SK-N-SH (cell line): ENCODE data around the gene ZNF311. TPM values are rescaled to one million over a fixed set of nuclear protein-coding genes. Genes with fewer than 3 reads are reported as not detected.
"Not testable (repeated sequence)": the region's sequence is repeated elsewhere in the genome, so short reads cannot be mapped to it uniquely, and the experiment has no call there.

Experiments
- CTCF ChIA-PET: fragments of 300-600, 350-600 bp; formaldehyde crosslinking; extraction: SDS; loops from one replicate; lab custom pipeline; 2021; lab: Yijun Ruan, JAX
- POLR2A ChIA-PET: fragments of 350-600 bp; sonication (Branson Sonifier 250); formaldehyde crosslinking; extraction: SDS; loops from one replicate; lab custom pipeline; 2020; ENCODE audit warnings: antibody characterized with exemption, inconsistent platforms; lab: Yijun Ruan, JAX
- DNase-seq: peaks from one replicate; pipeline ENCODE4 v3.0.0; 2012
- H2AFZ ChIP-seq: fragments of 200-600 bp; sonication (generic); 2 replicates; pipeline ENCODE4 v1.8.1; 2016; ENCODE audit warnings: antibody characterized with exemption, mild to moderate bottlenecking, low read depth
- H3F3A ChIP-seq: fragments of 200-600 bp; sonication (generic); replicated peaks from 2 replicates; pipeline ENCODE3; 2016; ENCODE audit warnings: antibody characterized with exemption, mild to moderate bottlenecking; ENCODE audit not compliant: insufficient read depth
- H3K27ac ChIP-seq, 2 experiments: fragments of 200-500 bp in 1 of 2; fragments of 200-600 bp in 1 of 2; sonication (Bioruptor generic) in 1 of 2; sonication (generic), shearing (Covaris generic) in 1 of 2; 2 replicates each; pipeline versions ENCODE4 v1.5.1 to v1.6.1; 2014 to 2016; ENCODE audit warnings: low read depth in 2 of 2, inconsistent platforms in 1 of 2, low read length in 1 of 2, mild to moderate bottlenecking in 1 of 2, mixed read lengths in 1 of 2
- H3K27me3 ChIP-seq: fragments of 200-600 bp; sonication (generic), shearing (Covaris generic); 2 replicates; pipeline ENCODE4 v1.6.1; 2016; ENCODE audit warnings: mixed run types; ENCODE audit not compliant: insufficient read depth
- H3K36me3 ChIP-seq, 2 experiments: fragments of 200-500 bp in 1 of 2; fragments of 200-600 bp in 1 of 2; sonication (Bioruptor generic) in 1 of 2; sonication (generic) in 1 of 2; replicated peaks in 1 of 2; 2 replicates each; pipeline versions ENCODE3 to v1.5.1; 2014 to 2016; ENCODE audit warnings: low read length in 1 of 2, mild to moderate bottlenecking in 1 of 2; ENCODE audit not compliant: insufficient read depth in 2 of 2, control insufficient read depth in 1 of 2
- H3K4me1 ChIP-seq, 2 experiments: fragments of 200-500 bp in 1 of 2; fragments of 200-600 bp in 1 of 2; sonication (Bioruptor generic) in 1 of 2; sonication (generic), shearing (Covaris generic) in 1 of 2; 2 replicates each; pipeline versions ENCODE4 v1.5.1 to v1.6.1; 2014 to 2016; ENCODE audit warnings: low read depth in 1 of 2, low read length in 1 of 2, mixed run types in 1 of 2; ENCODE audit not compliant: insufficient read depth in 2 of 2, control insufficient read depth in 1 of 2
- H3K4me2 ChIP-seq: fragments of 200-600 bp; sonication (generic), shearing (Covaris generic); 2 replicates; pipeline ENCODE4 v1.6.1; 2017; ENCODE audit warnings: mixed run types
- H3K4me3 ChIP-seq, 2 experiments: fragments of 200-500 bp in 1 of 2; fragments of 200-600 bp in 1 of 2; sonication (Bioruptor generic) in 1 of 2; sonication (generic), shearing (Covaris generic) in 1 of 2; 2 replicates each; pipeline versions ENCODE4 v1.5.1 to v1.8.1; 2014 to 2016; ENCODE audit warnings: low read depth in 2 of 2, inconsistent platforms in 1 of 2, low read length in 1 of 2, mild to moderate bottlenecking in 1 of 2, mixed read lengths in 1 of 2, moderate library complexity in 1 of 2
- H3K79me2 ChIP-seq: fragments of 200-600 bp; sonication (generic); 2 replicates; pipeline ENCODE4 v1.8.1; 2017; ENCODE audit warnings: mild to moderate bottlenecking; ENCODE audit not compliant: insufficient read depth
- H3K9ac ChIP-seq: fragments of 200-600 bp; sonication (generic); 2 replicates; pipeline ENCODE4 v1.6.1; 2017; ENCODE audit warnings: mixed run types
- H3K9me2 ChIP-seq: fragments of 200-600 bp; sonication (generic); 2 replicates; pipeline ENCODE4 v1.6.1; 2017; ENCODE audit warnings: mixed run types
- H3K9me3 ChIP-seq: fragments of 200-600 bp; sonication (generic); 2 replicates; pipeline ENCODE4 v1.6.1; 2017; ENCODE audit warnings: mixed run types, mild to moderate bottlenecking, moderate library complexity
- H4K20me1 ChIP-seq: fragments of 200-600 bp; sonication (generic); 2 replicates; pipeline ENCODE4 v1.6.1; 2017; ENCODE audit warnings: mild to moderate bottlenecking, mixed run types; ENCODE audit not compliant: insufficient read depth
- CHD2 ChIP-seq: fragments of 150-350 bp; IDR thresholded peaks from 2 replicates; pipeline ENCODE4 v1.6.1; 2018; ENCODE audit warnings: low read length; ENCODE audit not compliant: partially characterized antibody
- CTCF ChIP-seq: fragments of 200-600 bp; sonication (generic); IDR thresholded peaks from 2 replicates; pipeline ENCODE4 v1.6.1; 2017; ENCODE audit warnings: antibody characterized with exemption, mild to moderate bottlenecking, moderate library complexity
- FOXM1 ChIP-seq: IDR thresholded peaks from 2 replicates; pipeline ENCODE4 v1.4.0; 2012; ENCODE audit warnings: low read depth, mild to moderate bottlenecking
- IRF3 ChIP-seq: fragments of 150-350 bp; IDR thresholded peaks from 2 replicates; pipeline ENCODE4 v1.6.1; 2016; ENCODE audit warnings: mild to moderate bottlenecking, low read depth, low read length
- MEF2A ChIP-seq: IDR thresholded peaks from 2 replicates; pipeline ENCODE4 v1.4.0; 2012; ENCODE audit warnings: low read depth, borderline replicate concordance
- MXI1 ChIP-seq: IDR thresholded peaks from 2 replicates; pipeline ENCODE4 v1.6.1; 2012; ENCODE audit warnings: mild to moderate bottlenecking, low read depth, low read length, improper control_type of control experiment
- PBX3 ChIP-seq: IDR thresholded peaks from 2 replicates; pipeline ENCODE4; 2012
- RCOR1 ChIP-seq: fragments of 150-350 bp; IDR thresholded peaks from 2 replicates; pipeline ENCODE4 v1.6.1; 2017; ENCODE audit warnings: antibody characterized with exemption, low read length
- RFX5 ChIP-seq: IDR thresholded peaks from 2 replicates; pipeline ENCODE4 v1.6.1; 2012; ENCODE audit warnings: mild to moderate bottlenecking, improper control_type of control experiment, low read length
- SIN3A ChIP-seq: IDR thresholded peaks from 2 replicates; pipeline ENCODE4 v1.6.1; 2012; ENCODE audit warnings: low read depth, mild to moderate bottlenecking, low read length, moderate library complexity, borderline replicate concordance
- TCF12 ChIP-seq: IDR thresholded peaks from 2 replicates; pipeline ENCODE4 v1.4.0; 2012
- YY1 ChIP-seq: IDR thresholded peaks from 2 replicates; pipeline ENCODE4 v1.4.0; 2012; ENCODE audit warnings: low read depth, mild to moderate bottlenecking
- WGBS: methylation state at CpG from one replicate; pipeline ENCODE4 v1.1.6; 2017; ENCODE audit warnings: low lambda C conversion rate; 5-methylcytosine and 5-hydroxymethylcytosine counted together
- polyA plus RNA-seq, 3 experiments: library from polyadenylated mRNA; depleted of rRNA; stranded (reverse); fragments of >200 nt; gene quantifications; 2 replicates each; pipeline ENCODE4 v1.2.3, GENCODE V29; 2012

Gene ZNF311
- polyA plus RNA-seq, 1 of the 3 experiments (the other 2 are of a cell fraction): 0.16 TPM

- Histone ChIP-seq H3K36me3 (no peaks in the 10 kb centered on the region), H3K4me3 (no peak overlapping the region), H3F3A (no peaks in the 10 kb centered on the region), H4K20me1 (no peaks in the 10 kb centered on the region), H3K9me2 (no peaks in the 10 kb centered on the region), H3K4me1 (no peaks in the 10 kb centered on the region), H2AFZ (no peak overlapping the region), H3K4me2 (no peak overlapping the region), H3K27ac (no peak overlapping the region), H3K27me3 (no peaks in the 10 kb centered on the region), H3K9me3 (no peaks in the 10 kb centered on the region), H3K79me2 (no peaks in the 10 kb centered on the region)
- ChIA-PET POLR2A (no interaction called here), CTCF (no interaction called here)
- WGBS: 92% methylated on average over 1 of the region's 1 CpG
- no peak for DNase-seq
- TF ChIP-seq CTCF (no peak), YY1 (no peak), RFX5 (no peak), SIN3A (no peak), CHD2 (no peak), MEF2A (no peak), PBX3 (no peak), RCOR1 (no peak), IRF3 (no peak), FOXM1 (no peak), TCF12 (no peak), MXI1 (no peak)
- TF ChIP-seq, all 33 proteins: peak for 0
- no peak overlapping the region for H3K9ac ChIP-seq
Measured at GRCh38 chr6:28974505-28974904, 30.6 kb downstream of the ZNF311 start.

- H3K4me1 ChIP-seq, DNase-seq, H3K4me3 ChIP-seq, H3K4me2 ChIP-seq, H3K9ac ChIP-seq, H3K9me2 ChIP-seq, H3K27ac ChIP-seq, H3K79me2 ChIP-seq, POLR2A ChIA-PET, H4K20me1 ChIP-seq, H2AFZ ChIP-seq, H3F3A ChIP-seq, H3K36me3 ChIP-seq, H3K27me3 ChIP-seq, H3K9me3 ChIP-seq: not testable (repeated sequence)
- CTCF ChIA-PET: interaction anchor here (0.7 to 2.8 kb wide), 3 partner anchors 11 to 1761 kb away, joined by 3 to 10 read pairs (median 3); no protein-coding TSS in a partner anchor
- WGBS: 29% methylated on average over 21 of the region's 21 CpGs
Measured at GRCh38 chr6:28970056-28970455, 35.1 kb downstream of the ZNF311 start.
